Activated B cell treated with CpG ODN at 0.5 μM for 24 hours (primary cell): ENCODE data around the gene SLAMF9. TPM values are rescaled to one million over a fixed set of nuclear protein-coding genes. Genes with fewer than 3 reads are reported as not detected.

Experiments
- ATAC-seq: fragments of 200-7000 bp; cut with Tn5 transposase; one replicate; pipeline ENCODE4 v1.10.0; 2021; ENCODE audit warnings: low read depth, mild to moderate bottlenecking, moderate library complexity
- CTCF ChIA-PET: fragments of 350-600 bp; sonication (Branson Sonifier 250); formaldehyde crosslinking; loops from one replicate; lab custom pipeline; 2021; ENCODE audit warnings: antibody characterized with exemption; lab: Charles Lee
- POLR2A ChIA-PET: fragments of 350-600 bp; sonication (Branson Sonifier 250); formaldehyde crosslinking; loops from one replicate; lab custom pipeline; 2021; ENCODE audit warnings: antibody characterized with exemption; lab: Charles Lee
- DNase-seq: peaks from one replicate; pipeline ENCODE4 v3.0.0; 2022
- H3K27ac Mint-ChIP-seq: one replicate; pipeline ENCODE4 v1.8.0; 2020; ENCODE audit warnings: mixed read lengths
- H3K27me3 Mint-ChIP-seq: one replicate; pipeline ENCODE4 v1.8.0; 2021; ENCODE audit warnings: mixed read lengths
- H3K36me3 Mint-ChIP-seq: one replicate; pipeline ENCODE4 v1.8.0; 2021; ENCODE audit warnings: low read depth, mixed read lengths
- H3K4me1 Mint-ChIP-seq: one replicate; pipeline ENCODE4 v1.8.0; 2021; ENCODE audit warnings: mixed read lengths
- H3K4me3 Mint-ChIP-seq: one replicate; pipeline ENCODE4 v1.8.0; 2020; ENCODE audit warnings: mild to moderate bottlenecking, mixed read lengths
- H3K9me3 Mint-ChIP-seq: one replicate; pipeline ENCODE4 v1.8.0; 2020; ENCODE audit warnings: mixed read lengths
- intact Hi-C: fragments of 100-400 bp; cut with micrococcal nuclease; formaldehyde crosslinking; loops from one replicate; pipeline ENCODE4 v1.15.1; 2024
- total RNA-seq: library from RNA; stranded (reverse); gene quantifications from 2 replicates; pipeline ENCODE4 v1.2.3, GENCODE V29; 2022
- TF ChIP-seq, protein P1 (sequence below): fragments of 200-600 bp; IDR thresholded peaks from one replicate; pipeline ENCODE4 v1.8.0; 2022; ENCODE audit warnings: antibody characterized with exemption, mild to moderate bottlenecking

SLAMF9 gene
- total RNA-seq, 1 donor from 2014 or later: not detected

DNA sequence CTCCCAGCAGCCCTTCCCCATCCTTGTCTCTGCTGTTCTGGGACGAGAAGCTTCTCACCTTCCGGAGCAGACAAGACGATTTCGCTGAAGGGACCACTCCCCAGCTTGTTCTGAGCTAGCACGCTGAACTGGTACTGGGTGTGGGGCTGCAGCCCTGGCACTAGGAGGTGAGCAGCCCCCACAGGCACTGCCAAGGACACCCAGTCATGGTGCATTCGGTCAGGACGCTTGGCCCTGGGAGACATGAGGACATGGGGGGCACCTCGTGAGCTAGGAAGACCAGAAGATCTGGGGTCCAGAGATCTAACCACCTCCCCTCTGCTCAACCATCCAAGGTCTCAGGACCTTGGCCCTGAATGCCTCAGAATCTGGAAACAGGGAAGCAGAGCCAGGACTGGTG, 23.4 kb downstream of the SLAMF9 start:
- TF ChIP-seq, protein P1, sequence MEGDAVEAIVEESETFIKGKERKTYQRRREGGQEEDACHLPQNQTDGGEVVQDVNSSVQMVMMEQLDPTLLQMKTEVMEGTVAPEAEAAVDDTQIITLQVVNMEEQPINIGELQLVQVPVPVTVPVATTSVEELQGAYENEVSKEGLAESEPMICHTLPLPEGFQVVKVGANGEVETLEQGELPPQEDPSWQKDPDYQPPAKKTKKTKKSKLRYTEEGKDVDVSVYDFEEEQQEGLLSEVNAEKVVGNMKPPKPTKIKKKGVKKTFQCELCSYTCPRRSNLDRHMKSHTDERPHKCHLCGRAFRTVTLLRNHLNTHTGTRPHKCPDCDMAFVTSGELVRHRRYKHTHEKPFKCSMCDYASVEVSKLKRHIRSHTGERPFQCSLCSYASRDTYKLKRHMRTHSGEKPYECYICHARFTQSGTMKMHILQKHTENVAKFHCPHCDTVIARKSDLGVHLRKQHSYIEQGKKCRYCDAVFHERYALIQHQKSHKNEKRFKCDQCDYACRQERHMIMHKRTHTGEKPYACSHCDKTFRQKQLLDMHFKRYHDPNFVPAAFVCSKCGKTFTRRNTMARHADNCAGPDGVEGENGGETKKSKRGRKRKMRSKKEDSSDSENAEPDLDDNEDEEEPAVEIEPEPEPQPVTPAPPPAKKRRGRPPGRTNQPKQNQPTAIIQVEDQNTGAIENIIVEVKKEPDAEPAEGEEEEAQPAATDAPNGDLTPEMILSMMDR: no peak
- Mint-ChIP-seq H3K4me1 (peaks cover 18% of the 10 kb centered on the region), H3K27me3 (peaks cover 4% of the 10 kb centered on the region), H3K27ac (no peak overlapping the region), H3K9me3 (no peaks in the 10 kb centered on the region), H3K36me3 (no peaks in the 10 kb centered on the region), H3K4me3 (no peak overlapping the region)
- intact Hi-C loops: no loop called here
- DNase-seq (no peak), ATAC-seq (no peak)
- ChIA-PET CTCF (interaction anchor here (0.5 to 1.6 kb wide), 3 partner anchors 75 to 132 kb away, joined by 3 to 5 read pairs (median 4); no protein-coding TSS in a partner anchor), POLR2A (no interaction called here)

DNA sequence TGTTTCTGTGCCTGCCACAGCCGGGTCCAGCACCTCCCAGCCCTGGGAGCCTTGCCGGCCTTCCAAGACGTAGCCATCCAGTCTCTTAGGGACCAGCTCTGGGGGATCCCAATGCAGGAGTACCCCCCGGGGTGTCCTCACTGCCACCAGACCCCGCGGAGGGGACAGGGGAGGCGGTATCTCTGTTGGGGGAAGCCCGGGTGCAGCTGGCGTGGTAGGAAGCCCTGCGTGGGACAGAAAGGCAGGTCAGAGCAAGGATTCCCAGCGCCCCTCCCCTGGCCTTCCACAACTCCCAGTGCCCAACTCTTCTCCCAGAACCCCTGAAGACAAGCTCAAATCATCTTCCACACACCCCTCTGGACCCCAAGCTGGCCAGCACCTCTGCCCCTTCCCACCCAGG, 23.8 kb downstream of the SLAMF9 start:
- ChIA-PET POLR2A (no interaction called here), CTCF (interaction anchor here (0.5 to 1.6 kb wide), 3 partner anchors 75 to 132 kb away, joined by 3 to 5 read pairs (median 4); no protein-coding TSS in a partner anchor)
- Mint-ChIP-seq H3K36me3 (peaks cover 2% of the 10 kb centered on the region), H3K4me1 (peaks cover 18% of the 10 kb centered on the region), H3K4me3 (no peak overlapping the region), H3K27me3 (peaks cover 3% of the 10 kb centered on the region), H3K27ac (no peak overlapping the region), H3K9me3 (no peaks in the 10 kb centered on the region)
- ATAC-seq (no peak), DNase-seq (no peak)
- intact Hi-C loops: no loop called here
- TF ChIP-seq, protein P1: no peak

DNA sequence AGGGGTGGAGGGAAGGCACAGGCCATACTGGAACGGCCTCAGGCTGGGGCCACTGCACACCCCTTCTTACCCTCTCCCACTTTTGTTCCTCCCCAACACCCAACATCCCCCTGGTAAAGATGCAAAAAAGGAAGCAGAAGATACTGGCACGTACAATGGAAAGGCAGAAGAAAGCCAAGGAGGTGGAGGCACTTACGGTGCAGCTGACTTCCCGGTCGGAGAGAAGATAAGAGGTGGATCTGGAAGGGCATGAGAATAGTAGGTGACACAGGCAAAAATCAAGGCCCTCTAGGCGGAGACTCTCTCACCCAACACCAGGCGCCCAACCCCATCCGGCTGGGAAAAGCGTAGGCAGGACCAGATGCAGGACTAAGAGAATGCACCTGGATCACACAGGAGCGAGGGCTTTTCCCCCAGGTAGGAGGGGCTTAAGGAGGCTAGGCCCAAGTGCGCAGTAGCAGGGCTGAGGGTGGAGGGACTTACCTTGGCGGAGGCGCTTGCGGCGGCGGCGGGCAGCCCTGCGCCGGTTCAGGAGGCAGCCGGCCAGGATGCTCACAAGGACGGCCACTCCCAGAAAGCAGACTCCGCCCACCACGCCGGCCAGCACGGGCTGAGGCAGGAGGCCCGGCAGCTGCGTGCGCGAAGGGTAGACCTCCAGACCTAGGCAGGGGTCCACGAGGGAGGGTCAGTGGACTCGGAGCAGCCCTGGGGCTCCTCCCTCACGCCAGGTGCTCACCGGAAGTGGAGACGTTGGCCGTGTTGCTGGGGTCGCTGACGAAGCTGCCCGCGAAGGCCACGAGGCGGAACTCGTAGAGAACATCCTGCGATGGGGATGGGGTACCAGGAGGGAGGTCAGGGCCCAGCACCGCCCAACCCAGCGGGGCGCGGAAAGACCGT, 24.6 kb downstream of the SLAMF9 start:
- no peak for ATAC-seq
- Mint-ChIP-seq H3K27ac (no peak overlapping the region), H3K27me3 (peaks cover 3% of the 10 kb centered on the region), H3K4me3 (no peak overlapping the region), H3K4me1 (peaks cover 18% of the 10 kb centered on the region), H3K9me3 (no peaks in the 10 kb centered on the region), H3K36me3 (peaks cover 4% of the 10 kb centered on the region)
- intact Hi-C loops: loop anchor here (10.0 kb wide), 1 partner anchor 335 kb away; the partner anchor contains the start of gene DCAF8
- TF ChIP-seq, protein P1: no peak
- ChIA-PET POLR2A (interaction anchor here (1.0 kb wide), 1 partner anchor 9 kb away, joined by 5 read pairs; no protein-coding TSS in a partner anchor), CTCF (interaction anchor here (1.4 kb wide), 1 partner anchor 79 kb away, joined by 5 read pairs; no protein-coding TSS in a partner anchor)
- no peak for DNase-seq

DNA sequence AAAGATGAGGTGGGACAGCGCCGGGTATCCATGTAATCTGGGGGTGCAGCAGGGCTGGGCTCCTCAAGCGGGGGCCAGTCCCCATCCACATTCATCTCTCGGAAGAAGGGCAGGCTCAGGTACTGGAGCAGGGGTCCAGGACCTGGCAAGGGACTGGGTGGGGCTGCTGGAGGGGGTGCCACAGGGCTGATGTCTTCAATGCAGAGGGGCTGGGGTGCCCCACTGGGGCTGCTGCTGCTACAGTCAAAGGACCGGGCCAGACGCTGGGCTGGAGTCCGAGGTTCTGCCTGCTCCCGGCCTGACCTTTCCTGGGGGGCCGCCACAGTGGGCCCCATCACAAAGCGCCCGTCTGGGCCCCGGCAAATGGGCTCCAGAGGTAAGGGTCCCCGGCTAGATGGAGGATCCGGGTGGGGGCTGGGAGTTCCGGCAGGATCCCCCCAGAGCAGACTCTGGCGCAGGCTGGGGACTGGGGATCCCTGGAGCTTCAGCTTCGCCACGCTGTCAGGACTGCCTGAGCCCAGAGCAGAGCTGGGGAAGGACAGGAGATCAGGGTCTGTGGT, 25.5 kb downstream of the SLAMF9 start:
- POLR2A ChIA-PET: interaction anchor here (1.0 kb wide), 1 partner anchor 8 kb away, joined by 5 read pairs; no protein-coding TSS in a partner anchor
- Mint-ChIP-seq H3K27ac (no peak overlapping the region), H3K27me3 (no peaks in the 10 kb centered on the region), H3K4me1 (peaks cover 24% of the 10 kb centered on the region), H3K4me3 (no peak overlapping the region), H3K9me3 (no peaks in the 10 kb centered on the region), H3K36me3 (peaks cover 11% of the 10 kb centered on the region)
- CTCF ChIA-PET: no interaction called here
- ATAC-seq: no peak
- intact Hi-C loops: loop anchor here (10.0 kb wide), 1 partner anchor 336 kb away; the partner anchor contains the start of gene DCAF8
- TF ChIP-seq, protein P1: no peak
- DNase-seq: no peak
